Activated B cell treated with CpG ODN at 0.5 μM for 24 hours (primary cell): ENCODE results near the gene AGBL1. TPM values are rescaled to one million over a fixed set of nuclear protein-coding genes. Genes with fewer than 3 reads are reported as not detected.

ENCODE experiments used
- ATAC-seq: fragments of 200-7000 bp; cut with Tn5 transposase; one replicate; pipeline ENCODE4 v1.10.0; 2021; ENCODE audit warnings: low read depth, mild to moderate bottlenecking, moderate library complexity
- CTCF ChIA-PET: fragments of 350-600 bp; sonication (Branson Sonifier 250); formaldehyde crosslinking; loops from one replicate; lab custom pipeline; 2021; ENCODE audit warnings: antibody characterized with exemption; lab: Charles Lee
- POLR2A ChIA-PET: fragments of 350-600 bp; sonication (Branson Sonifier 250); formaldehyde crosslinking; loops from one replicate; lab custom pipeline; 2021; ENCODE audit warnings: antibody characterized with exemption; lab: Charles Lee
- DNase-seq: peaks from one replicate; pipeline ENCODE4 v3.0.0; 2022
- H3K27ac Mint-ChIP-seq: one replicate; pipeline ENCODE4 v1.8.0; 2020; ENCODE audit warnings: mixed read lengths
- H3K27me3 Mint-ChIP-seq: one replicate; pipeline ENCODE4 v1.8.0; 2021; ENCODE audit warnings: mixed read lengths
- H3K36me3 Mint-ChIP-seq: one replicate; pipeline ENCODE4 v1.8.0; 2021; ENCODE audit warnings: low read depth, mixed read lengths
- H3K4me1 Mint-ChIP-seq: one replicate; pipeline ENCODE4 v1.8.0; 2021; ENCODE audit warnings: mixed read lengths
- H3K4me3 Mint-ChIP-seq: one replicate; pipeline ENCODE4 v1.8.0; 2020; ENCODE audit warnings: mild to moderate bottlenecking, mixed read lengths
- H3K9me3 Mint-ChIP-seq: one replicate; pipeline ENCODE4 v1.8.0; 2020; ENCODE audit warnings: mixed read lengths
- CTCF ChIP-seq: fragments of 200-600 bp; IDR thresholded peaks from one replicate; pipeline ENCODE4 v1.8.0; 2022; ENCODE audit warnings: antibody characterized with exemption, mild to moderate bottlenecking
- intact Hi-C: fragments of 100-400 bp; cut with micrococcal nuclease; formaldehyde crosslinking; loops from one replicate; pipeline ENCODE4 v1.15.1; 2024
- total RNA-seq: library from RNA; stranded (reverse); gene quantifications from 2 replicates; pipeline ENCODE4 v1.2.3, GENCODE V29; 2022

AGBL1 gene
- total RNA-seq, 1 donor from 2014 or later: not detected

- H3K4me1 Mint-ChIP-seq: no peaks in the 10 kb centered on the region
- no peaks in the 10 kb centered on the region for H3K36me3 Mint-ChIP-seq
- H3K27ac Mint-ChIP-seq: no peak overlapping the region
- no peak for DNase-seq
- H3K27me3 Mint-ChIP-seq: no peaks in the 10 kb centered on the region
- intact Hi-C loops: no loop called here
- ATAC-seq: no peak
- TF ChIP-seq CTCF: no peak
- ChIA-PET CTCF (no interaction called here), POLR2A (no interaction called here)
- no peak overlapping the region for H3K4me3 Mint-ChIP-seq
- H3K9me3 Mint-ChIP-seq: no peaks in the 10 kb centered on the region
Observed at GRCh38 chr15:86661580-86661979, 581.9 kb downstream of the AGBL1 start.

DNA sequence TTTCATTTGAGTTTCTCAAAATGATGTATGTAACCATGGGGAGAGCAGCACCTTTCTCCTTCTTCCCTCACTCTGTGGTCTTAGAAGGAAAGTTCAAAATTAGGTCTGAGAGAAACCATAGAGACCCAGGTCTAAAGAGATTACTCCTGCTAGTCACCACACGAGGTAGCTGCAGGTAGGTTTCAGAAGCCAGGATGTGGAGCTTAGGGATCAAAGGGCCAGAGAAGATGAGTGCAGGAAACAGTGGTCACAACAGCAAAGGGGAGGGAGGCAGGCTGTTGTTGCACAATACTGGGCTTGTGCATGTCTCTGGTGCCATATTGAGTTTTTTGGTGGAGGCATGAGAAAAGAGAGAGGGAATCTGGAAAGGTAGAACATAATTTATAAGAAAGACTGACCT, 583.6 kb downstream of the AGBL1 start:
- Mint-ChIP-seq H3K4me1 (no peaks in the 10 kb centered on the region), H3K27ac (no peak overlapping the region), H3K36me3 (no peaks in the 10 kb centered on the region), H3K9me3 (no peaks in the 10 kb centered on the region), H3K4me3 (no peak overlapping the region), H3K27me3 (no peaks in the 10 kb centered on the region)
- DNase-seq (no peak), ATAC-seq (no peak)
- POLR2A ChIA-PET: no interaction called here
- TF ChIP-seq CTCF: no peak
- intact Hi-C loops: no loop called here
- CTCF ChIA-PET: no interaction called here

DNA sequence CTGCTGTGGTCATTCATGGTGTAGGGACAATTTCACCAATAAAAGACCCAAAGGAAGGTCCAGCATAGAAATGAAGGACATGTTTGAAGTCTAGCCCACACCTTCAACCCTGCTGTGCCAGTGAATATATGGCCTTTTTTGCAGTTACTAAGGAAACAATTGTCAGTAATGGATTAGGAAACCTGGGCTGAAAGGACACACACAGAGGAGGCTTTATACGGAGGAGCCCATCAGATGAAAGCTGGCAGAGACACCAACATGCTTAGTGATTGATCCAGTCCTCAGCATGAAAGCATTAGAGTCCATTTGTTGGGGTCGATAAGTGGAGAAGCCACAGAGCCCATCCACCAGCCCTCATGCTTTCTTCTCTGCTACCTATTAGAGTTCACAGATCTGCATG, 584.3 kb downstream of the AGBL1 start:
- CTCF ChIA-PET: no interaction called here

DNA sequence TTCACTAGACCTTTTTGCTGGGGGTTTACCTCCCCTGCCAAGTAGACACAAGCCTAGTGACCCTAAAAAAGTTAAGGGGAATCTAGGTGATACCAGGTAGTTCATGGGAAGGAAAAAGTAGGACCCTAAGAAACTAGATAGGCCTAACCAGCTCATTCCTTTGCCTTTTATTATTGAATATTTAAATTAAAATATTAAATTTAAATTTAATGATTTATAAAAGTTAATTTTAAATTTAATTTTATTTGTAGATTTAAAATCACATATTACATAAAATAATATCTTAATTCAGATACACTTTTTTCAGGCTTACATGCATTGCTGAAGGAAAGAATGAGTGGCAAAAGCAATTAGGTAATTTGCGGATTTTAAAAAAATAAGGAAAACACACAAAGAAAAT, 584.9 kb downstream of the AGBL1 start:
- H3K4me1 Mint-ChIP-seq: no peaks in the 10 kb centered on the region
- no peaks in the 10 kb centered on the region for H3K27me3 Mint-ChIP-seq
- POLR2A ChIA-PET: no interaction called here
- H3K9me3 Mint-ChIP-seq: no peaks in the 10 kb centered on the region
- TF ChIP-seq CTCF: no peak
- intact Hi-C loops: no loop called here
- CTCF ChIA-PET: no interaction called here
- H3K27ac Mint-ChIP-seq: no peak overlapping the region
- DNase-seq (no peak), ATAC-seq (no peak)
- H3K4me3 Mint-ChIP-seq: no peak overlapping the region
- no peaks in the 10 kb centered on the region for H3K36me3 Mint-ChIP-seq

More for the DNA sequence above, 584.3 kb downstream of the AGBL1 start:
- no peaks in the 10 kb centered on the region for H3K4me1 Mint-ChIP-seq
- H3K27me3 Mint-ChIP-seq: no peaks in the 10 kb centered on the region
- intact Hi-C loops: no loop called here
- ATAC-seq: no peak
- no peak overlapping the region for H3K4me3 Mint-ChIP-seq
- DNase-seq: no peak
- no peak for TF ChIP-seq CTCF
- POLR2A ChIA-PET: no interaction called here
- H3K36me3 Mint-ChIP-seq: no peaks in the 10 kb centered on the region
- H3K27ac Mint-ChIP-seq: no peak overlapping the region
- no peaks in the 10 kb centered on the region for H3K9me3 Mint-ChIP-seq

DNA sequence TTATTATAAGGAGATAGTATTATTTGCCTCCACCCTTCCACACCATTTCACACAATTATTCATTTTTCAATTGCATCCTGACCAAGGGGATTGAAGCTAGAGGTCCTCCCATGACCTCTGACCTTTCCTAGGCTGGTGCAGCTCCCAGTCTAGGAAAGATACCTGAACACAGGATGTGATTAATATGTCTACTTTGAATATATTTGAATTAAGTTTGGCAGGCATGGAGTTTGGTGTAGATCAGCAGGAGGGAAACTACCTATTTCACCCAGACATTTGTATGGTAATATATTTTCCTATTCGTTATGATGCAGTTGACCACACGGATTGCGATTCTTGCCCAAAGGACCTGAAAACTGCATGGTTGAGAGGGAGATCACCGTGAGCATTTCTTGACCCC, 596.3 kb downstream of the AGBL1 start:
- no peak for ATAC-seq
- CTCF ChIA-PET: no interaction called here
- DNase-seq: no peak
- Mint-ChIP-seq H3K4me3 (no peak overlapping the region), H3K4me1 (no peaks in the 10 kb centered on the region), H3K27me3 (no peaks in the 10 kb centered on the region), H3K27ac (no peak overlapping the region), H3K36me3 (no peaks in the 10 kb centered on the region), H3K9me3 (no peaks in the 10 kb centered on the region)
- POLR2A ChIA-PET: no interaction called here
- intact Hi-C loops: no loop called here
- no peak for TF ChIP-seq CTCF
